Smooth muscle cell (in vitro differentiated cells): Measurements from ENCODE around the gene UXT. TPM values are rescaled to one million over a fixed set of nuclear protein-coding genes. Genes with fewer than 3 reads are reported as not detected.
"Not testable (repeated sequence)": the region's sequence is repeated elsewhere in the genome, so short reads cannot be mapped to it uniquely, and the experiment has no call there.

Experiments used
- DNase-seq: peaks from one replicate; lab custom pipeline; 2025; ENCODE audit not compliant: unreplicated experiment; lab: John Stamatoyannopoulos, UW
- H2AFZ ChIP-seq: fragments of 200-600 bp; sonication (generic); 2 replicates; pipeline ENCODE4 v1.6.0; 2016; ENCODE audit warnings: antibody characterized with exemption, low read depth, mild to moderate bottlenecking
- H3F3A ChIP-seq: fragments of 200-600 bp; sonication (generic); 2 replicates; pipeline ENCODE4 v1.6.0; 2017; ENCODE audit warnings: antibody characterized with exemption, low read depth
- H3K27ac ChIP-seq: fragments of 200-600 bp; sonication (generic); 2 replicates; pipeline ENCODE4 v1.5.1; 2016; ENCODE audit warnings: low read depth, mild to moderate bottlenecking
- H3K27me3 ChIP-seq: fragments of 200-600 bp; sonication (generic); 2 replicates; pipeline ENCODE4 v1.6.1; 2016; ENCODE audit warnings: low read depth, mild to moderate bottlenecking
- H3K36me3 ChIP-seq: fragments of 200-600 bp; sonication (generic); 2 replicates; pipeline ENCODE4 v1.5.1; 2016; ENCODE audit warnings: low read depth
- H3K4me1 ChIP-seq: fragments of 200-600 bp; sonication (generic); 2 replicates; pipeline ENCODE4 v1.5.1; 2016; ENCODE audit warnings: low read depth
- H3K4me2 ChIP-seq: fragments of 200-600 bp; sonication (generic); 2 replicates; pipeline ENCODE4 v1.6.0; 2016; ENCODE audit warnings: mild to moderate bottlenecking
- H3K4me3 ChIP-seq: fragments of 200-600 bp; sonication (generic); 2 replicates; pipeline ENCODE4 v1.5.1; 2016; ENCODE audit warnings: mild to moderate bottlenecking
- H3K79me2 ChIP-seq: fragments of 200-600 bp; sonication (generic); 2 replicates; pipeline ENCODE4 v1.6.0; 2016; ENCODE audit warnings: low read depth, mild to moderate bottlenecking
- H3K9ac ChIP-seq: fragments of 200-600 bp; sonication (generic); 2 replicates; pipeline ENCODE4 v1.6.0; 2016; ENCODE audit warnings: low read depth
- H3K9me3 ChIP-seq: fragments of 200-600 bp; sonication (generic); replicated peaks from 2 replicates; pipeline ENCODE4 v1.5.1; 2016; ENCODE audit warnings: low read depth
- H4K20me1 ChIP-seq: fragments of 200-600 bp; sonication (generic); 2 replicates; pipeline ENCODE4 v1.6.0; 2016; ENCODE audit warnings: low read depth
- WGBS: methylation state at CpG from one replicate; pipeline ENCODE4 v1.1.7; 2016; ENCODE audit warnings: low lambda C conversion rate; 5-methylcytosine and 5-hydroxymethylcytosine counted together
- polyA plus RNA-seq: library from polyadenylated mRNA; unstranded; fragments of >200 nt; fragmentation: Nextera tagmentation; extraction: Ambion mirVana; gene quantifications from 2 replicates; pipeline ENCODE4 v1.2.1, GENCODE V29; 2016
- total RNA-seq: library from RNA; depleted of rRNA; stranded (reverse); fragments of >200 nt; gene quantifications from 2 replicates; pipeline ENCODE4 v1.2.3, GENCODE V29; 2014
- TF ChIP-seq, protein P1 (sequence below): fragments of 200-600 bp; sonication (generic); IDR thresholded peaks from 2 replicates; pipeline ENCODE4 v1.5.1; 2017; ENCODE audit warnings: borderline replicate concordance, mild to moderate bottlenecking, antibody characterized with exemption; ENCODE audit not compliant: insufficient read depth, poor library complexity, severe bottlenecking

Gene UXT
- total and polyA plus RNA-seq, 2 experiments from 2014 or later: 204 to 230 TPM

GRCh38 chrX:47610511-47610910, 48.5 kb downstream of the UXT start:
- WGBS: 93% methylated on average over 4 of the region's 4 CpGs
- Histone ChIP-seq H3K4me1 (no peaks in the 10 kb centered on the region), H3F3A (no peaks in the 10 kb centered on the region), H3K9me3 (no peaks in the 10 kb centered on the region), H3K36me3 (no peaks in the 10 kb centered on the region), H3K27ac (no peak overlapping the region), H3K27me3 (no peaks in the 10 kb centered on the region), H3K4me3 (no peak overlapping the region), H3K79me2 (no peaks in the 10 kb centered on the region), H3K9ac (no peak overlapping the region), H3K4me2 (no peak overlapping the region), H2AFZ (no peak overlapping the region), H4K20me1 (no peaks in the 10 kb centered on the region)
- no peak for DNase-seq
- TF ChIP-seq, protein P1, sequence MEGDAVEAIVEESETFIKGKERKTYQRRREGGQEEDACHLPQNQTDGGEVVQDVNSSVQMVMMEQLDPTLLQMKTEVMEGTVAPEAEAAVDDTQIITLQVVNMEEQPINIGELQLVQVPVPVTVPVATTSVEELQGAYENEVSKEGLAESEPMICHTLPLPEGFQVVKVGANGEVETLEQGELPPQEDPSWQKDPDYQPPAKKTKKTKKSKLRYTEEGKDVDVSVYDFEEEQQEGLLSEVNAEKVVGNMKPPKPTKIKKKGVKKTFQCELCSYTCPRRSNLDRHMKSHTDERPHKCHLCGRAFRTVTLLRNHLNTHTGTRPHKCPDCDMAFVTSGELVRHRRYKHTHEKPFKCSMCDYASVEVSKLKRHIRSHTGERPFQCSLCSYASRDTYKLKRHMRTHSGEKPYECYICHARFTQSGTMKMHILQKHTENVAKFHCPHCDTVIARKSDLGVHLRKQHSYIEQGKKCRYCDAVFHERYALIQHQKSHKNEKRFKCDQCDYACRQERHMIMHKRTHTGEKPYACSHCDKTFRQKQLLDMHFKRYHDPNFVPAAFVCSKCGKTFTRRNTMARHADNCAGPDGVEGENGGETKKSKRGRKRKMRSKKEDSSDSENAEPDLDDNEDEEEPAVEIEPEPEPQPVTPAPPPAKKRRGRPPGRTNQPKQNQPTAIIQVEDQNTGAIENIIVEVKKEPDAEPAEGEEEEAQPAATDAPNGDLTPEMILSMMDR: no peak

- no peak overlapping the region for H3K27ac ChIP-seq
- H3K4me1 ChIP-seq: no peaks in the 10 kb centered on the region
- no peak overlapping the region for H2AFZ ChIP-seq
- TF ChIP-seq, protein P1: no peak
- no peaks in the 10 kb centered on the region for H3K36me3 ChIP-seq
- 80% methylated on average over 9 of the region's 9 CpGs for WGBS
- no peak overlapping the region for H3K9ac ChIP-seq
- H3K9me3 ChIP-seq: no peaks in the 10 kb centered on the region
- no peak overlapping the region for H3K4me2 ChIP-seq
- H4K20me1 ChIP-seq: no peaks in the 10 kb centered on the region
- no peaks in the 10 kb centered on the region for H3K27me3 ChIP-seq
- H3K4me3 ChIP-seq: no peak overlapping the region
- H3K79me2 ChIP-seq: no peaks in the 10 kb centered on the region
- no peaks in the 10 kb centered on the region for H3F3A ChIP-seq
- DNase-seq: no peak
Observed at GRCh38 chrX:47608130-47608810, 50.7 kb downstream of the UXT start.

GRCh38 chrX:47607091-47607490, 51.9 kb downstream of the UXT start:
- no peaks in the 10 kb centered on the region for H3K36me3 ChIP-seq
- no peaks in the 10 kb centered on the region for H4K20me1 ChIP-seq
- no peak for DNase-seq
- H3K27me3 ChIP-seq: no peaks in the 10 kb centered on the region
- no peak overlapping the region for H3K4me3 ChIP-seq
- TF ChIP-seq, protein P1: no peak
- H3K79me2 ChIP-seq: no peaks in the 10 kb centered on the region
- no peaks in the 10 kb centered on the region for H3K9me3 ChIP-seq
- H3F3A ChIP-seq: no peaks in the 10 kb centered on the region
- no peak overlapping the region for H3K9ac ChIP-seq
- H3K4me1 ChIP-seq: no peaks in the 10 kb centered on the region
- H3K27ac ChIP-seq: no peak overlapping the region
- H3K4me2 ChIP-seq: no peak overlapping the region
- no peak overlapping the region for H2AFZ ChIP-seq

- WGBS: 82% methylated on average over 9 of the region's 9 CpGs
- no peaks in the 10 kb centered on the region for H3K79me2 ChIP-seq
Observed at GRCh38 chrX:47605024-47605423, 54.0 kb downstream of the UXT start.

GRCh38 chrX:47603125-47603524, 55.9 kb downstream of the UXT start:
- H3K4me2 ChIP-seq, H3K4me1 ChIP-seq, H3K9ac ChIP-seq, H3K4me3 ChIP-seq, H3K79me2 ChIP-seq, H3K9me3 ChIP-seq, DNase-seq, H2AFZ ChIP-seq, H3F3A ChIP-seq, H4K20me1 ChIP-seq, H3K27me3 ChIP-seq, H3K27ac ChIP-seq, H3K36me3 ChIP-seq: not testable (repeated sequence)
- WGBS: 87% methylated on average over 4 of the region's 4 CpGs

More at GRCh38 chrX:47605024-47605423, 54.0 kb downstream of the UXT start:
- H3K36me3 ChIP-seq: no peaks in the 10 kb centered on the region
- no peak overlapping the region for H3K4me3 ChIP-seq
- H3K9ac ChIP-seq: no peak overlapping the region
- no peak overlapping the region for H2AFZ ChIP-seq
- no peak for DNase-seq
- H3K4me1 ChIP-seq: no peaks in the 10 kb centered on the region
- H4K20me1 ChIP-seq: no peaks in the 10 kb centered on the region
- no peaks in the 10 kb centered on the region for H3F3A ChIP-seq
- H3K27me3 ChIP-seq: no peaks in the 10 kb centered on the region
- TF ChIP-seq, protein P1: no peak
- no peak overlapping the region for H3K27ac ChIP-seq
- H3K9me3 ChIP-seq: no peaks in the 10 kb centered on the region
- no peak overlapping the region for H3K4me2 ChIP-seq
